ENCODE results near the gene ANKRD6.

ANKRD6 gene

GRCh38 chr6:89667872-89668556 lies 235.1 kb downstream of the ANKRD6 start:
- DNase-seq = no peak

GRCh38 chr6:89669002-89669401 lies 236.1 kb downstream of the ANKRD6 start:
- no peak for DNase-seq

GRCh38 chr6:89670935-89671565 lies 238.1 kb downstream of the ANKRD6 start:
- DNase-seq = no peak

- DNase-seq = no peak
Observed at GRCh38 chr6:89675949-89676748, 243.2 kb downstream of the ANKRD6 start.

GRCh38 chr6:89678531-89678930 lies 245.6 kb downstream of the ANKRD6 start:
- DNase-seq = no peak

GRCh38 chr6:89679215-89680120 lies 246.5 kb downstream of the ANKRD6 start:
- no peak for DNase-seq

DNA sequence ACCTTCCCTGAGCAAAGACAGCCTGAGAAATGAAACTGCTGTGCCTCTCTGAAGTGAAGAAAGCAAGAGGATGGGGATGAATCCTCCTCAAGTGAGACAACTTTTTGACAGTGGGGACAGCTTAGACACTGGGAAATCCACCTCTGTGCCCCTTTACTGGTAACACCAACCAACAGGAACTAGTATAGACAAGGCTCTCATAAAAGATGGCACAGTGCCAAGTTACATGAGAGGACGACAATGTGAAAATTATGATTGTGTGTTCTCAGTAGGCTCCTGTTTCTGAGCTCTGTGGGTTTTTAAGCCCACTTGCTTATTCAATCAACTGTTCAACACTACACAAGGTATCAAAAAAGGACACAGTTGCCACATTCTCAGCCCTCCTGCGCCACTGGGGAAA lies 247.2 kb downstream of the ANKRD6 start:
- DNase-seq = no peak

DNA sequence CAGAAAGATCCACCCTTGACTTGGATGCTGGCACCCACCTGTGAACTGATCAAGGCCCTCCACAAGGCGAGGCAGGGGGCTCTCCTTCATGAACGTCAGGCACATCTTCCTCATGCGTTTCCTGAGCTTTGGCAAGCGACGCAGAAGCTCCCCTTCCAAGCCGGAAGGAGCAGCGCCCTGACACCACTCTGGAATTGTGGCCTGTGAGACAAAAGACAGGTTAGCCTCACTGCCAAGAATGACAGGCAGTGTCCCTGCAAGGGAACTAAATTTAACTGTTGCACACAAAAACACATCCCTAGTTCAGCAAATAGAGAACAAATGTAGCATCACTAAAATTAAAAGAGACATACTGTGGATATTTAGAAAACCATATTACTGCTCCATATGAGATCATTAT lies 247.6 kb downstream of the ANKRD6 start:
- no peak for DNase-seq

DNA sequence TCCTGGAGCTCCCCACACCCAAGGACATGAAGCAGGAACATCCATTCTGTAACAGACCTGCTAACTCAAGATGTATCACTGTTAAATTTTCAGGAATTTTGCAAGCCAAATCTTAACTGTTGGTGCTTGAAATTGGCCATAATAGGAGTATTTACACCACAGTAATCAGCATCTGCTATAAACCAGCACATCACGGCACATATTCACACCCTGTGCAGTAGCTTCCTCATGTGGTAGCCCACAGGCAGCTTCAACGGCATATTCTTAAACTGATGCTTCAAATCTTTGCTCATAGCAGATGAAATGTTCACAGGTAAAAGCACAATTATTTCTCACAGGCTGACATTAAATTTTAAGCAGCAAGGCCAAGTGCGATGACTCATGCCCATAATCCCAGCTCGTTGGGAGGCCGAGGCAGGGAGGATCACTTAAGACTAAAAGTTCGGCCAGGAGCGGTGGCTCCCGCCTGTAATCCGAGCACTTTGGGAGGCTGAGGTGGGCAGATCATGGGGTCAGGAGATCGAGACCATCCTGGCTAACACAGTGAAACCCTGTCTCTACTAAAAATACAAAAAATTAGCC lies 249.1 kb downstream of the ANKRD6 start:
- no peak for DNase-seq

DNA sequence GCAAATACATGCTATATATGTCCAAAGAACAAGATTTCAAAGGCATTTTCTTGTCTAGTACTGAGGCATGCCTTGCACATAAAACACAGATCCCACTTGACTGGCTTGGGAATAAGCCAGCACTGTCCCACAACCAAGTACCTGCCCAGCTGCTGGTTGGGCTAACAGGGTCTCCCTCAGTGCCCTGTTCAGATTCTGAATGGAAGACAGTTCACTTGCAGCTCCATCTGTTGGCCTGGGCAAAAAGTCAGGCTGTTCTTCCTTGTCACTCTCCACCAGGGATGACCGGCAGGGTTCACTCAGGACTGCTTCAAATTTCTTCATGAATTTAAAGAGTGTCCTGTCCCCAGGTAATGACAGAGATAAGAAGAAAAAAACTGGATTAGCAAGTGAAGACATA lies 250.0 kb downstream of the ANKRD6 start:
- DNase-seq = no peak
